Ishikawa (cell line): Measurements from ENCODE around the gene CRYZ.

Source experiments
- CEBPB ChIP-seq: IDR thresholded peaks from 2 replicates; pipeline ENCODE4 v1.6.1; 2012
- CREB1 ChIP-seq: IDR thresholded peaks from 2 replicates; pipeline ENCODE4 v1.6.1; 2012; ENCODE audit warnings: low read depth
- EGR1 ChIP-seq: IDR thresholded peaks from 2 replicates; pipeline ENCODE4 v1.6.1; 2012
- EP300 ChIP-seq: IDR thresholded peaks from 2 replicates; pipeline ENCODE4 v1.6.1; 2012; ENCODE audit warnings: borderline replicate concordance
- FOXM1 ChIP-seq: IDR thresholded peaks from 2 replicates; pipeline ENCODE4 v1.6.1; 2012; ENCODE audit warnings: low read depth, borderline replicate concordance
- MAX ChIP-seq: IDR thresholded peaks from 2 replicates; pipeline ENCODE4 v1.6.1; 2012
- NFIC ChIP-seq: IDR thresholded peaks from 2 replicates; pipeline ENCODE4 v1.6.1; 2012
- RAD21 ChIP-seq: IDR thresholded peaks from 2 replicates; pipeline ENCODE4 v1.6.1; 2012; ENCODE audit warnings: low read depth
- REST ChIP-seq: IDR thresholded peaks from 2 replicates; pipeline ENCODE4 v1.6.1; 2012; ENCODE audit warnings: low read depth, mild to moderate bottlenecking
- TAF1 ChIP-seq: IDR thresholded peaks from 2 replicates; pipeline ENCODE4 v1.6.1; 2012; ENCODE audit warnings: low read depth, mild to moderate bottlenecking
- TCF12 ChIP-seq: IDR thresholded peaks from 2 replicates; pipeline ENCODE4 v1.6.1; 2012; ENCODE audit warnings: low read depth
- TEAD4 ChIP-seq: IDR thresholded peaks from 2 replicates; pipeline ENCODE4 v1.6.1; 2012
- USF1 ChIP-seq: IDR thresholded peaks from 2 replicates; pipeline ENCODE4 v1.6.1; 2012
- YY1 ChIP-seq: IDR thresholded peaks from 2 replicates; pipeline ENCODE4 v1.6.1; 2012; ENCODE audit warnings: low read depth
- ZBTB7A ChIP-seq: IDR thresholded peaks from 2 replicates; pipeline ENCODE4 v1.6.1; 2012; ENCODE audit warnings: low read depth

Gene CRYZ

GRCh38 chr1:74717626-74718025 lies 15.2 kb downstream of the CRYZ start:
- TF ChIP-seq RAD21, result no peak
- no peak for TF ChIP-seq EP300
- no peak for TF ChIP-seq TEAD4
- TF ChIP-seq ZBTB7A, result no peak
- TF ChIP-seq MAX, result no peak

GRCh38 chr1:74716822-74717221 lies 16.0 kb downstream of the CRYZ start:
- TF ChIP-seq NFIC (no peak), TEAD4 (no peak), ZBTB7A (no peak), EGR1 (no peak), CEBPB (no peak), FOXM1 (no peak), TAF1 (no peak), TCF12 (no peak), REST (no peak), CREB1 (no peak), MAX (no peak), USF1 (no peak), RAD21 (no peak), EP300 (no peak), YY1 (no peak)

- TF ChIP-seq TAF1, result no peak
- no peak for TF ChIP-seq FOXM1
- no peak for TF ChIP-seq CEBPB
- TF ChIP-seq TCF12, result no peak
- no peak for TF ChIP-seq ZBTB7A
- TF ChIP-seq USF1, result no peak
- TF ChIP-seq EGR1, result no peak
- TF ChIP-seq NFIC, result no peak
- TF ChIP-seq YY1, result no peak
- no peak for TF ChIP-seq TEAD4
- TF ChIP-seq MAX, result no peak
- TF ChIP-seq RAD21, result no peak
- no peak for TF ChIP-seq EP300
- TF ChIP-seq CREB1, result no peak
- TF ChIP-seq REST, result no peak
Measured at GRCh38 chr1:74715806-74716205, 17.0 kb downstream of the CRYZ start.

- TF ChIP-seq TCF12, result no peak
- TF ChIP-seq TEAD4, result no peak
- no peak for TF ChIP-seq NFIC
- no peak for TF ChIP-seq YY1
- TF ChIP-seq EP300, result no peak
- TF ChIP-seq RAD21, result no peak
- TF ChIP-seq MAX, result no peak
- TF ChIP-seq ZBTB7A, result no peak
- no peak for TF ChIP-seq FOXM1
- no peak for TF ChIP-seq EGR1
- no peak for TF ChIP-seq TAF1
Measured at GRCh38 chr1:74715236-74715502, 17.7 kb downstream of the CRYZ start.

GRCh38 chr1:74714429-74715235 lies 18.2 kb downstream of the CRYZ start:
- no peak for TF ChIP-seq EGR1
- TF ChIP-seq NFIC, result no peak
- TF ChIP-seq YY1, result no peak
- TF ChIP-seq TAF1, result no peak
- no peak for TF ChIP-seq FOXM1
- no peak for TF ChIP-seq RAD21
- TF ChIP-seq CREB1, result no peak
- TF ChIP-seq REST, result no peak
- TF ChIP-seq TCF12, result no peak
